ENCODE data around the gene BID. TPM values are rescaled to one million over a fixed set of nuclear protein-coding genes. Genes with fewer than 3 reads are reported as not detected.

The BID gene
- polyA plus RNA-seq, 1 donor from 2014 or later = 88.6 TPM

- H3K27me3 ChIP-seq (ENCODE audit: insufficient read depth, low read depth, low read length) = no peaks in the 10 kb centered on the region
- no peak overlapping the region for H3K4me2 ChIP-seq (ENCODE audit: low read length)
- H4K20me1 ChIP-seq (ENCODE audit: insufficient read depth) = no peaks in the 10 kb centered on the region
- no peaks in the 10 kb centered on the region for H3K79me2 ChIP-seq (replicated peaks; ENCODE audit: insufficient read depth, low read length)
- H3F3A ChIP-seq (ENCODE audit: insufficient read depth, low read length, poor library complexity, severe bottlenecking) = no peaks in the 10 kb centered on the region
- no peak overlapping the region for H2AFZ ChIP-seq (ENCODE audit: low read depth, low read length)
- TF ChIP-seq MXI1 (conservative IDR thresholded peaks at IDR 0.05; ENCODE audit: poor library complexity, severe bottlenecking) = no peak
- TF ChIP-seq POLR2AphosphoS5 (IDR thresholded peaks at IDR 0.05) = no peak
- no peak for TF ChIP-seq SMC3 (conservative IDR thresholded peaks at IDR 0.05; ENCODE audit: poor library complexity)
- no peak for TF ChIP-seq TAF1 (IDR thresholded peaks at IDR 0.05; ENCODE audit: low read depth)
- no peak for TF ChIP-seq RAD21 (conservative IDR thresholded peaks at IDR 0.05)
- TF ChIP-seq EZH2 (IDR thresholded peaks at IDR 0.05; ENCODE audit: borderline replicate concordance, insufficient read depth, low read length, poor library complexity, severe bottlenecking) = no peak
- no peak for TF ChIP-seq REST (IDR thresholded peaks at IDR 0.05; ENCODE audit: borderline replicate concordance)
- no peak for TF ChIP-seq EP300 (conservative IDR thresholded peaks at IDR 0.05; ENCODE audit: poor library complexity, severe bottlenecking)
- no peak for TF ChIP-seq CTCF (IDR thresholded peaks at IDR 0.05; ENCODE audit: poor library complexity, severe bottlenecking)
- no peak overlapping the region for H3K9ac ChIP-seq (ENCODE audit: low read length)
- no peaks in the 10 kb centered on the region for H3K9me2 ChIP-seq (ENCODE audit: insufficient read depth, low read length)
- H3K27ac ChIP-seq (ENCODE audit: low read length) = no peak overlapping the region
- no peaks in the 10 kb centered on the region for H3K9me3 ChIP-seq (ENCODE audit: low read length)
- H3K4me3 ChIP-seq (ENCODE audit: low read length) = no peak overlapping the region
- peaks cover 6% of the 10 kb centered on the region for H3K36me3 ChIP-seq (ENCODE audit: insufficient read depth, low read length)
Observed at GRCh38 chr22:17728786-17729185, 45.5 kb downstream of the BID start.

- no peak overlapping the region for H3K9ac ChIP-seq (ENCODE audit: low read length)
- no peaks in the 10 kb centered on the region for H3K9me3 ChIP-seq (ENCODE audit: low read length)
- H4K20me1 ChIP-seq (ENCODE audit: insufficient read depth) = no peaks in the 10 kb centered on the region
- no peaks in the 10 kb centered on the region for H3K27me3 ChIP-seq (ENCODE audit: insufficient read depth, low read depth, low read length)
- H3K9me2 ChIP-seq (ENCODE audit: insufficient read depth, low read length) = no peaks in the 10 kb centered on the region
- no peaks in the 10 kb centered on the region for H3K79me2 ChIP-seq (replicated peaks; ENCODE audit: insufficient read depth, low read length)
- peaks cover 6% of the 10 kb centered on the region for H3K36me3 ChIP-seq (ENCODE audit: insufficient read depth, low read length)
- no peak overlapping the region for H3K4me2 ChIP-seq (ENCODE audit: low read length)
- no peak overlapping the region for H2AFZ ChIP-seq (ENCODE audit: low read depth, low read length)
- H3K4me3 ChIP-seq (ENCODE audit: low read length) = no peak overlapping the region
- H3K27ac ChIP-seq (ENCODE audit: low read length) = no peak overlapping the region
- TF ChIP-seq REST (IDR thresholded peaks at IDR 0.05; ENCODE audit: borderline replicate concordance) (no peak), SMC3 (conservative IDR thresholded peaks at IDR 0.05; ENCODE audit: poor library complexity) (no peak), TAF1 (IDR thresholded peaks at IDR 0.05; ENCODE audit: low read depth) (no peak), EP300 (conservative IDR thresholded peaks at IDR 0.05; ENCODE audit: poor library complexity, severe bottlenecking) (no peak), POLR2AphosphoS5 (IDR thresholded peaks at IDR 0.05) (no peak), CTCF (IDR thresholded peaks at IDR 0.05; ENCODE audit: poor library complexity, severe bottlenecking) (no peak), MXI1 (conservative IDR thresholded peaks at IDR 0.05; ENCODE audit: poor library complexity, severe bottlenecking) (no peak), RAD21 (conservative IDR thresholded peaks at IDR 0.05) (no peak), EZH2 (IDR thresholded peaks at IDR 0.05; ENCODE audit: borderline replicate concordance, insufficient read depth, low read length, poor library complexity, severe bottlenecking) (no peak)
- H3F3A ChIP-seq (ENCODE audit: insufficient read depth, low read length, poor library complexity, severe bottlenecking) = no peaks in the 10 kb centered on the region
Observed at GRCh38 chr22:17726928-17727897, 47.1 kb downstream of the BID start.

Data from neural cell (in vitro differentiated cells).